A549 (cell line): Measurements from ENCODE around the gene IL1R1. TPM values are rescaled to one million over a fixed set of nuclear protein-coding genes. Genes with fewer than 3 reads are reported as not detected.

Experiments
- ATAC-seq, 2 experiments: fragments of 200-7000 bp in 1 of 2; fragments of >200 bp in 1 of 2; cut with Nextera tagmentation in 1 of 2; cut with Tn5 transposase in 1 of 2; 3 replicates each; pipeline versions ENCODE4 v1.8.0 to v1.9.1; 2018 to 2020; ENCODE audit warnings: mild to moderate bottlenecking in 1 of 2, moderate library complexity in 1 of 2
- CTCF ChIA-PET: fragments of 300-600 bp; sonication (Branson Sonifier 250); formaldehyde crosslinking; extraction: SDS; loops from one replicate; lab custom pipeline; 2021; ENCODE audit warnings: antibody characterized with exemption, inconsistent platforms; lab: Yijun Ruan, JAX
- POLR2A ChIA-PET: fragments of 350-600 bp; formaldehyde crosslinking; extraction: SDS; loops from one replicate; lab custom pipeline; 2021; ENCODE audit warnings: antibody characterized with exemption, inconsistent platforms; lab: Yijun Ruan, JAX
- DNase-seq, 2 experiments: peaks; one replicate each; pipeline versions ENCODE4 v3.0.0 to v3.0.0-alpha.2; 2011 to 2016; ENCODE audit warnings: low read depth in 1 of 2, low spot score in 1 of 2
- FAIRE-seq: peaks from 2 replicates; lab custom pipeline; 2011; peaks lifted over from hg19 to GRCh38; lab: Jason Lieb, UNC
- H3K27ac ChIP-seq, 2 experiments: fragments of >200 bp; sonication (Bioruptor Twin); formaldehyde crosslinking; 3 replicates each; pipeline ENCODE4 v1.5.1; 2016 to 2017
- H3K4me1 ChIP-seq: fragments of >200 bp; sonication (Bioruptor Twin); formaldehyde crosslinking; 3 replicates; pipeline ENCODE4 v1.6.1; 2016
- H3K4me2 ChIP-seq: fragments of >200 bp; sonication (Bioruptor Twin); formaldehyde crosslinking; 3 replicates; pipeline ENCODE4 v1.6.1; 2016
- H3K4me3 ChIP-seq: fragments of >200 bp; sonication (Bioruptor Twin); formaldehyde crosslinking; 3 replicates; pipeline ENCODE4 v1.5.1; 2016
- H3K9me3 ChIP-seq: fragments of >200 bp; sonication (Bioruptor Twin); formaldehyde crosslinking; 3 replicates; pipeline ENCODE4 v1.6.1; 2016
- CEBPB ChIP-seq, 2 experiments: fragments of >200 bp in 1 of 2; sonication (Bioruptor Twin) in 1 of 2; formaldehyde crosslinking in 1 of 2; IDR thresholded peaks; 2 replicates each; pipeline ENCODE4 v1.6.1; 2012 to 2016
- CHD4 ChIP-seq: fragments of 200-600 bp; sonication (generic); IDR thresholded peaks from 2 replicates; pipeline ENCODE4 v1.6.1; 2016; ENCODE audit warnings: antibody characterized with exemption, mild to moderate bottlenecking, borderline replicate concordance
- CTCF ChIP-seq: fragments of >200 bp; sonication (Bioruptor Twin); formaldehyde crosslinking; IDR thresholded peaks from 3 replicates; pipeline ENCODE4 v1.5.1; 2016
- ELK1 ChIP-seq: fragments of 150-350 bp; IDR thresholded peaks from 2 replicates; pipeline ENCODE4 v1.6.1; 2014; ENCODE audit warnings: low read depth, mild to moderate bottlenecking, low read length
- ESRRA ChIP-seq: fragments of 150-350 bp; IDR thresholded peaks from 2 replicates; pipeline ENCODE4 v1.6.1; 2014; ENCODE audit warnings: mild to moderate bottlenecking, low read length, borderline replicate concordance
- GATA3 ChIP-seq: IDR thresholded peaks from 2 replicates; pipeline ENCODE4 v1.6.1; 2012; ENCODE audit warnings: borderline replicate concordance
- HDAC2 ChIP-seq: fragments of 200-600 bp; sonication (generic); IDR thresholded peaks from 2 replicates; pipeline ENCODE4 v1.6.1; 2016
- HEYL ChIP-seq: fragments of 250-450 bp; sonication (Bioruptor Pico); IDR thresholded peaks from 2 replicates; pipeline ENCODE4 v1.8.0; 2021; ENCODE audit warnings: mild to moderate bottlenecking, moderate library complexity
- HOXB13 ChIP-seq: fragments of 250-450 bp; sonication (Bioruptor Pico); IDR thresholded peaks from 2 replicates; pipeline ENCODE4 v1.5.0; 2020; ENCODE audit warnings: low read depth, mild to moderate bottlenecking, moderate library complexity
- KDM1A ChIP-seq: fragments of 200-600 bp; sonication (generic); IDR thresholded peaks from 2 replicates; pipeline ENCODE4 v1.6.1; 2016; ENCODE audit warnings: low read depth, mild to moderate bottlenecking
- MAZ ChIP-seq: fragments of 150-350 bp; IDR thresholded peaks from 2 replicates; pipeline ENCODE4 v1.6.1; 2014; ENCODE audit warnings: antibody characterized with exemption, low read depth, low read length, borderline replicate concordance
- NFE2L2 ChIP-seq: fragments of 150-350 bp; conservative IDR thresholded peaks from 2 replicates; pipeline ENCODE4 v1.6.1; 2014; ENCODE audit warnings: low read length
- PBX3 ChIP-seq: IDR thresholded peaks from 2 replicates; pipeline ENCODE4 v1.6.1; 2012
- PHF8 ChIP-seq: fragments of 200-600 bp; sonication (generic); IDR thresholded peaks from 2 replicates; pipeline ENCODE4 v1.6.1; 2016; ENCODE audit warnings: low read depth, mild to moderate bottlenecking, antibody characterized with exemption, moderate library complexity, borderline replicate concordance
- POLR2A ChIP-seq: IDR thresholded peaks from 2 replicates; pipeline ENCODE4 v1.6.1; 2012; ENCODE audit warnings: mild to moderate bottlenecking, low read length
- RCOR1 ChIP-seq: fragments of 150-350 bp; IDR thresholded peaks from 2 replicates; pipeline ENCODE4 v1.6.1; 2014; ENCODE audit warnings: antibody characterized with exemption, low read length, low read depth
- REST ChIP-seq: fragments of 200-600 bp; sonication (generic); IDR thresholded peaks from 2 replicates; pipeline ENCODE4 v1.6.1; 2016; ENCODE audit warnings: antibody characterized with exemption, mild to moderate bottlenecking, moderate library complexity
- RFX5 ChIP-seq: fragments of 450-650 bp; IDR thresholded peaks from 2 replicates; pipeline ENCODE4 v1.7.1; 2014; ENCODE audit warnings: antibody characterized with exemption, mild to moderate bottlenecking, moderate library complexity
- RNF2 ChIP-seq: fragments of 200-600 bp; sonication (generic); IDR thresholded peaks from 2 replicates; pipeline ENCODE4 v1.6.1; 2016; ENCODE audit warnings: low read depth, mild to moderate bottlenecking, antibody characterized with exemption, moderate library complexity, borderline replicate concordance
- SMC3 ChIP-seq: fragments of >200 bp; sonication (Bioruptor Twin); formaldehyde crosslinking; IDR thresholded peaks from 3 replicates; pipeline ENCODE4 v1.6.1; 2018; ENCODE audit warnings: inconsistent platforms
- TP53 ChIP-seq: fragments of 250-450 bp; sonication (Bioruptor Pico); IDR thresholded peaks from 2 replicates; pipeline ENCODE4 v1.5.0; 2021; ENCODE audit warnings: mild to moderate bottlenecking, moderate library complexity
- WGBS: methylation state at CpG from one replicate; pipeline ENCODE4 v1.1.6; 2017; ENCODE audit errors: missing lambda C conversion rate; 5-methylcytosine and 5-hydroxymethylcytosine counted together
- polyA plus RNA-seq, 4 experiments: library from polyadenylated mRNA; depleted of rRNA in 3 of 4; stranded (reverse); fragments of >200 nt; fragmentation: RNase III in 1 of 4; extraction: RNeasy Plus Mini Kit Qiagen cat#74134 plus additional on column Dnase treatment in 1 of 4; gene quantifications; 2 replicates in 3 of 4; 3 replicates in 1 of 4; pipeline ENCODE4 v1.2.3, GENCODE V29; 2011 to 2017

IL1R1 gene
- polyA plus RNA-seq, 2 of the 4 experiments (the other 2 are of a cell fraction), result 32.5 to 34.7 TPM

GRCh38 chr2:102168026-102168771 lies 25.7 kb downstream of the IL1R1 start:
- Histone ChIP-seq H3K4me2 (no peak overlapping the region), H3K27ac (no peak overlapping the region), H3K4me1 (peaks cover 11% of the 10 kb centered on the region; the same call in 2 of the 3 replicates), H3K4me3 (no peak overlapping the region), H3K9me3 (no peaks in the 10 kb centered on the region)
- WGBS, result 94% methylated on average over 5 of the region's 5 CpGs
- FAIRE-seq (no peak), DNase-seq (no peak), ATAC-seq (no peak)
- CTCF ChIA-PET, result interaction anchor here (3.5 kb wide), 1 partner anchor 72 kb away, joined by 26 read pairs; no protein-coding TSS in a partner anchor
- TF ChIP-seq RNF2 (no peak), CHD4 (no peak), GATA3 (no peak), SMC3 (no peak), CTCF (no peak), HOXB13 (no peak), HEYL (no peak), HDAC2 (no peak), KDM1A (no peak), CEBPB (IDR thresholded peaks at IDR 0.05) (no peak), MAZ (no peak), RCOR1 (no peak), PBX3 (no peak)
- POLR2A ChIA-PET, result no interaction called here

- CTCF ChIA-PET, result no interaction called here
- POLR2A ChIA-PET, result no interaction called here
- no peak for FAIRE-seq
- H3K4me3 ChIP-seq, result no peak overlapping the region
- WGBS, result 92% methylated on average over 5 of the region's 5 CpGs
- TF ChIP-seq ELK1 (no peak), ESRRA (no peak), RFX5 (no peak), POLR2A (no peak), NFE2L2 (no peak), PHF8 (no peak), TP53 (CRISPR knock-in tag) (no peak), REST (no peak)
- no peak overlapping the region for H3K27ac ChIP-seq
- no peak overlapping the region for H3K4me2 ChIP-seq
- no peak for ATAC-seq
- DNase-seq, result no peak
- no peaks in the 10 kb centered on the region for H3K9me3 ChIP-seq
- no peaks in the 10 kb centered on the region; the same call in 2 of the 3 replicates for H3K4me1 ChIP-seq
Measured at GRCh38 chr2:102171946-102172345, 29.4 kb downstream of the IL1R1 start.
